H1 (cell line): ENCODE data around the gene ATG16L1. TPM values are rescaled to one million over a fixed set of nuclear protein-coding genes. Genes with fewer than 3 reads are reported as not detected.

ENCODE experiments used
- CTCF ChIA-PET: fragments of 300-600 bp; sonication (Branson Sonifier 250); formaldehyde crosslinking; loops from one replicate; lab custom pipeline; 2021; ENCODE audit not compliant: partially characterized antibody; lab: Charles Lee
- POLR2A ChIA-PET: fragments of 300-600 bp; sonication (Branson Sonifier 250); formaldehyde crosslinking; loops from one replicate; lab custom pipeline; 2021; ENCODE audit warnings: inconsistent platforms; ENCODE audit not compliant: partially characterized antibody; lab: Charles Lee
- DNase-seq, 2 experiments: peaks; one replicate each; pipeline versions ENCODE4 v3.0.0 to v3.0.0-alpha.2; 2010 to 2022; ENCODE audit warnings: low spot score in 2 of 2, low read depth in 1 of 2, mixed read lengths in 1 of 2
- FAIRE-seq: peaks from 2 replicates; lab custom pipeline; 2011; peaks lifted over from hg19 to GRCh38; lab: Jason Lieb, UNC
- H2AFZ ChIP-seq: 2 replicates; pipeline ENCODE4 v1.8.1; 2012; ENCODE audit warnings: low read length, inconsistent platforms
- H2AK5ac ChIP-seq: 2 replicates; pipeline ENCODE4 v1.6.1; 2013; ENCODE audit warnings: low read depth, low read length
- H2BK120ac ChIP-seq: replicated peaks from 2 replicates; pipeline ENCODE3; 2013; ENCODE audit warnings: low read depth, low read length, inconsistent platforms
- H2BK12ac ChIP-seq: 2 replicates; pipeline ENCODE4 v1.6.1; 2013; ENCODE audit warnings: low read depth, low read length
- H2BK15ac ChIP-seq: 2 replicates; pipeline ENCODE4 v1.6.1; 2013; ENCODE audit warnings: low read length
- H2BK20ac ChIP-seq: 2 replicates; pipeline ENCODE4 v1.6.1; 2013; ENCODE audit warnings: low read length
- H2BK5ac ChIP-seq: 2 replicates; pipeline ENCODE4 v1.6.1; 2013; ENCODE audit warnings: low read depth, low read length
- H3K14ac ChIP-seq: 2 replicates; pipeline ENCODE4 v1.6.1; 2013; ENCODE audit warnings: inconsistent platforms; ENCODE audit not compliant: insufficient read length
- H3K18ac ChIP-seq: 2 replicates; pipeline ENCODE4 v1.6.1; 2013; ENCODE audit warnings: low read length; ENCODE audit errors: extremely low read depth
- H3K23ac ChIP-seq: 2 replicates; pipeline ENCODE4 v1.6.1; 2013; ENCODE audit warnings: inconsistent platforms; ENCODE audit not compliant: insufficient read length
- H3K23me2 ChIP-seq: 2 replicates; pipeline ENCODE4 v1.6.1; 2013; ENCODE audit warnings: low read depth, low read length
- H3K27ac ChIP-seq: 2 replicates; pipeline ENCODE4 v1.6.1; 2011; ENCODE audit warnings: low read depth, low read length, inconsistent platforms
- H3K27me3 ChIP-seq, 4 experiments: replicated peaks in 1 of 4; 1 replicate in 1 of 4; 2 replicates in 3 of 4; pipeline versions ENCODE4 v1.6.1 to v1.8.1; 2011 to 2013; ENCODE audit warnings: low read length in 3 of 4, mild to moderate bottlenecking in 3 of 4, inconsistent platforms in 2 of 4, mixed read lengths in 2 of 4, moderate library complexity in 1 of 4; ENCODE audit not compliant: control insufficient read depth in 3 of 4, insufficient read depth in 3 of 4; ENCODE audit errors: extremely low read depth in 1 of 4
- H3K36me3 ChIP-seq, 4 experiments: 2 replicates each; pipeline versions ENCODE4 v1.6.1 to v1.8.1; 2011 to 2013; ENCODE audit warnings: mild to moderate bottlenecking in 4 of 4, low read length in 3 of 4, moderate library complexity in 2 of 4, control low read depth in 1 of 4, inconsistent platforms in 1 of 4; ENCODE audit not compliant: insufficient read depth in 4 of 4, control insufficient read depth in 2 of 4
- H3K4ac ChIP-seq: replicated peaks from 2 replicates; pipeline ENCODE3; 2013; ENCODE audit warnings: low read length, low read depth, mixed read lengths, inconsistent platforms; ENCODE audit not compliant: insufficient read length
- H3K4me1 ChIP-seq, 4 experiments: replicated peaks in 1 of 4; 1 replicate in 1 of 4; 2 replicates in 3 of 4; pipeline versions ENCODE4 v1.6.1 to v1.8.1; 2011 to 2013; ENCODE audit warnings: low read length in 3 of 4, inconsistent platforms in 2 of 4, mixed read lengths in 1 of 4; ENCODE audit not compliant: insufficient read depth in 4 of 4, control insufficient read depth in 3 of 4
- H3K4me2 ChIP-seq, 2 experiments: 2 replicates each; pipeline versions ENCODE4 v1.6.1 to v1.8.1; 2011 to 2013; ENCODE audit warnings: low read depth in 2 of 2, low read length in 2 of 2, control low read depth in 1 of 2, inconsistent platforms in 1 of 2, mild to moderate bottlenecking in 1 of 2; ENCODE audit not compliant: insufficient read depth in 1 of 2
- H3K4me3 ChIP-seq, 4 experiments: fragments of 200-600, 300-600 bp in 1 of 4; sonication (generic), shearing (Covaris generic), sonication (Bioruptor Twin) in 1 of 4; 2 replicates each; pipeline versions ENCODE4 v1.5.1 to v1.8.1; 2011 to 2016; ENCODE audit warnings: low read length in 4 of 4, low read depth in 3 of 4, control low read depth in 2 of 4, inconsistent platforms in 2 of 4, mild to moderate bottlenecking in 2 of 4, mixed read lengths in 1 of 4, moderate library complexity in 1 of 4; ENCODE audit not compliant: insufficient read depth in 2 of 4; ENCODE audit errors: extremely low read depth in 1 of 4
- H3K56ac ChIP-seq: replicated peaks from 2 replicates; pipeline ENCODE3; 2013; ENCODE audit warnings: low read depth, mild to moderate bottlenecking, mixed read lengths, low read length, inconsistent platforms; ENCODE audit not compliant: insufficient read length
- H3K79me1 ChIP-seq: 2 replicates; pipeline ENCODE4 v1.6.1; 2013; ENCODE audit warnings: low read depth, low read length, control low read depth
- H3K79me2 ChIP-seq, 2 experiments: 2 replicates each; pipeline versions ENCODE4 v1.6.1 to v1.8.1; 2012 to 2013; ENCODE audit warnings: low read length in 2 of 2, mild to moderate bottlenecking in 2 of 2, inconsistent platforms in 1 of 2; ENCODE audit not compliant: insufficient read depth in 2 of 2, control insufficient read depth in 1 of 2
- H3K9ac ChIP-seq, 4 experiments: replicated peaks in 1 of 4; 1 replicate in 1 of 4; 2 replicates in 3 of 4; pipeline versions ENCODE4 v1.6.1 to v1.8.1; 2011 to 2013; ENCODE audit warnings: low read depth in 3 of 4, low read length in 3 of 4, control low read depth in 2 of 4, mild to moderate bottlenecking in 2 of 4, moderate library complexity in 2 of 4, inconsistent platforms in 1 of 4; ENCODE audit errors: extremely low read depth in 1 of 4
- H3K9me3 ChIP-seq, 2 experiments: 2 replicates each; pipeline versions ENCODE4 v1.6.1 to v1.8.1; 2012 to 2013; ENCODE audit warnings: mild to moderate bottlenecking in 2 of 2, moderate library complexity in 2 of 2, control low read depth in 1 of 2, inconsistent platforms in 1 of 2, low read depth in 1 of 2, low read length in 1 of 2, mixed read lengths in 1 of 2; ENCODE audit not compliant: insufficient read depth in 2 of 2
- H4K20me1 ChIP-seq, 2 experiments: replicated peaks in 1 of 2; 2 replicates each; pipeline versions ENCODE3 to v1.8.1; 2011 to 2013; ENCODE audit warnings: inconsistent platforms in 2 of 2, low read length in 2 of 2, mild to moderate bottlenecking in 1 of 2; ENCODE audit not compliant: insufficient read depth in 2 of 2, control insufficient read depth in 1 of 2
- H4K5ac ChIP-seq: 2 replicates; pipeline ENCODE4 v1.6.1; 2013; ENCODE audit warnings: low read length, low read depth, mixed read lengths, inconsistent platforms; ENCODE audit not compliant: insufficient read length
- H4K8ac ChIP-seq: 2 replicates; pipeline ENCODE4 v1.8.0; 2013; ENCODE audit warnings: mild to moderate bottlenecking, moderate library complexity, low read length, inconsistent platforms; ENCODE audit not compliant: insufficient read depth; ENCODE audit errors: extremely low read depth
- H4K91ac ChIP-seq: replicated peaks from 2 replicates; pipeline ENCODE3; 2013; ENCODE audit warnings: low read length, mixed read lengths, inconsistent platforms; ENCODE audit not compliant: insufficient read length
- BACH1 ChIP-seq: IDR thresholded peaks from 2 replicates; pipeline ENCODE4 v1.6.1; 2012; ENCODE audit warnings: low read length, improper control_type of control experiment
- BCL11A ChIP-seq, 2 experiments: IDR thresholded peaks; one replicate each; pipeline ENCODE4 v1.6.1; 2011; ENCODE audit warnings: low read depth in 2 of 2, low read length in 2 of 2, mild to moderate bottlenecking in 2 of 2
- CBX8 ChIP-seq: fragments of 300-800, 300-1000 bp; sonication (generic); IDR thresholded peaks from 2 replicates; pipeline ENCODE4 v1.7.1; 2016; ENCODE audit warnings: low read depth, low read length, borderline replicate concordance
- CHD1 ChIP-seq: IDR thresholded peaks from 2 replicates; pipeline ENCODE4 v1.6.1; 2012; ENCODE audit warnings: low read depth, low read length, improper control_type of control experiment
- FOSL1 ChIP-seq: IDR thresholded peaks from 2 replicates; pipeline ENCODE4 v1.6.1; 2011; ENCODE audit warnings: mild to moderate bottlenecking, low read depth, low read length, moderate library complexity; ENCODE audit not compliant: insufficient read depth
- NANOG ChIP-seq: IDR thresholded peaks from 2 replicates; pipeline ENCODE4 v1.6.1; 2011; ENCODE audit warnings: low read length, low read depth, mild to moderate bottlenecking, inconsistent platforms; ENCODE audit not compliant: insufficient read depth, poor library complexity, severe bottlenecking
- POLR2AphosphoS5 ChIP-seq: IDR thresholded peaks from 2 replicates; pipeline ENCODE4 v1.6.1; 2011; ENCODE audit warnings: low read depth, low read length
- POU5F1 ChIP-seq: IDR thresholded peaks from 2 replicates; pipeline ENCODE4 v1.6.1; 2011; ENCODE audit warnings: low read depth, mild to moderate bottlenecking, low read length, moderate library complexity
- SIN3A ChIP-seq, 2 experiments: IDR thresholded peaks in 1 of 2; conservative IDR thresholded peaks in 1 of 2; 2 replicates each; pipeline ENCODE4 v1.6.1; 2011 to 2012; ENCODE audit warnings: low read length in 2 of 2, improper control_type of control experiment in 1 of 2, low read depth in 1 of 2, mild to moderate bottlenecking in 1 of 2
- SIRT6 ChIP-seq: IDR thresholded peaks from one replicate; pipeline ENCODE4 v1.7.1; 2012; ENCODE audit warnings: low read length, inconsistent platforms
- TCF12 ChIP-seq: IDR thresholded peaks from 2 replicates; pipeline ENCODE4 v1.6.1; 2011; ENCODE audit warnings: low read depth, mild to moderate bottlenecking, low read length
- WGBS, 2 experiments: shearing (Covaris generic) in 1 of 2; methylation state at CpG; one replicate each; pipeline versions ENCODE4 v1.1.6 to v1.1.7; 2013 to 2015; ENCODE audit warnings: low lambda C conversion rate in 2 of 2, mixed read lengths in 2 of 2, inconsistent platforms in 1 of 2, low coverage in 1 of 2, missing lambda C conversion rate in 1 of 2; ENCODE audit not compliant: insufficient replicate concordance in 2 of 2, insufficient coverage in 1 of 2, insufficient read length in 1 of 2; ENCODE audit errors: extremely low coverage in 1 of 2, missing lambda C conversion rate in 1 of 2; 5-methylcytosine and 5-hydroxymethylcytosine counted together
- polyA plus RNA-seq, 7 experiments: library from polyadenylated mRNA; depleted of rRNA in 3 of 7; stranded (reverse) in 5 of 7; unstranded in 2 of 7; fragments of >200 nt in 5 of 7; fragments of 200-250 nt in 2 of 7; gene quantifications; 1 replicate in 5 of 7; 2 replicates in 1 of 7; 4 replicates in 1 of 7; pipeline versions ENCODE4 v1.2.1 to v1.2.3, GENCODE V29; 2011 to 2013; ENCODE audit warnings: missing spikeins in 2 of 7, mixed read lengths in 2 of 7
- total RNA-seq: library from RNA; stranded (reverse); fragmentation: NEBNext Ultra II Directional; extraction: Animal tissue kit (Norgen Biotek cat#: 25700); gene quantifications from 2 replicates; pipeline ENCODE4 v1.2.1, GENCODE V29; 2021
- TF ChIP-seq, protein P1 (sequence below), 3 experiments: IDR thresholded peaks; 1 replicate in 2 of 3; 2 replicates in 1 of 3; pipeline versions ENCODE4 v1.5.1 to v1.6.1; 2011; ENCODE audit warnings: low read length in 3 of 3, mild to moderate bottlenecking in 3 of 3, inconsistent platforms in 2 of 3, low read depth in 1 of 3, moderate library complexity in 1 of 3; ENCODE audit not compliant: insufficient read depth in 1 of 3; ENCODE audit errors: control extremely low read depth in 1 of 3

Gene ATG16L1
- total and polyA plus RNA-seq, 2 of the 8 experiments (the other 6 are each of a cell fraction or from before 2014, with no cell fraction given): 18.3 to 31.0 TPM

DNA sequence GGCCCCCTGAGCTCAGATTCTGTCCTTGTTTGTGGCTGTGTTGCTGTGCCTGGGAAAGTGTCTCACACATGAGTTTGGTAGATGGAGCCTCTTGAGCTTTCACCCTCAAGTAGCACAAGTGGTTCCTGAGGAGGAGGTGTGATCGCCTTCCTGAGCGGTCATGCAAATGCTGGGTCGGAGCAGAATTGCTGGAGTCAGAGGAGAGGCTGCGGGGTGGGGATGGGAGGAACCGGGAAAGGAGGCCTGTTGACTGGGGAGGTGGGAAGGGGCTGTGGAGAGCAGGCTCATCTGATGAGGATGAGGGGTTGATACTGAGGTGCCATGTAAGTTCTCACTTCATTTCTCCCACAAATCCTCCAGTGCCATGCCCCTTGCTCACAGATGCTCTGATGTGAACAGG is 48.4 kb upstream of the ATG16L1 start:
- H3K4me1 ChIP-seq: peaks cover 0 to 3% (median under 1%) of the 10 kb centered on the region in 4 experiments; a peak in 2 of 7 replicates
- H3K4ac ChIP-seq: no peak overlapping the region
- H2BK15ac ChIP-seq: no peak overlapping the region
- H3K23ac ChIP-seq: no peak overlapping the region
- no peak overlapping the region for H4K91ac ChIP-seq
- no peak overlapping the region for H3K27ac ChIP-seq
- H3K14ac ChIP-seq: no peak overlapping the region
- H3K56ac ChIP-seq: no peak overlapping the region
- no peaks in the 10 kb centered on the region for H4K20me1 ChIP-seq
- no peaks in the 10 kb centered on the region for H3K79me1 ChIP-seq
- no peaks in the 10 kb centered on the region; a peak in 1 of 7 replicates for H3K27me3 ChIP-seq
- H3K79me2 ChIP-seq: no peaks in the 10 kb centered on the region
- 0 out of 2 replicates have a peak overlapping the region, but pooled peaks have one; percentile 68 for H2AK5ac ChIP-seq
- no peaks in the 10 kb centered on the region for H3K23me2 ChIP-seq
- H2BK120ac ChIP-seq: no peak overlapping the region
- no peak overlapping the region for H2AFZ ChIP-seq
- ChIA-PET POLR2A (no interaction called here), CTCF (interaction anchor here (1.0 to 1.4 kb wide), 2 partner anchors 33 to 48 kb away, joined by 3 to 4 read pairs; partner anchors contain the start of gene ATG16L1)
- H3K9me3 ChIP-seq: peaks cover 0 to 6% of the 10 kb centered on the region in 2 experiments; a peak in 2 of 4 replicates
- H3K4me3 ChIP-seq: no peak overlapping the region
- no peak overlapping the region for H4K5ac ChIP-seq
- no peak overlapping the region for H2BK5ac ChIP-seq
- H4K8ac ChIP-seq: no peak overlapping the region
- no peak overlapping the region for H3K9ac ChIP-seq
- FAIRE-seq: no peak
- no peak for DNase-seq
- H2BK20ac ChIP-seq: no peak overlapping the region
- H3K36me3 ChIP-seq: no peaks in the 10 kb centered on the region; a peak in 2 of 8 replicates
- H3K4me2 ChIP-seq: no peak overlapping the region
- 92% methylated on average over 5 of the region's 5 CpGs; no CpG with 5 or more reads in 1 of the 2 experiments for WGBS, 2 experiments
- H2BK12ac ChIP-seq: no peak overlapping the region
- no peak overlapping the region for H3K18ac ChIP-seq
- TF ChIP-seq SIN3A (conservative IDR thresholded peaks at IDR 0.05 in 1 of 2, IDR thresholded peaks at IDR 0.05 in 1 of 2; ENCODE audit: low read depth in 1 of 2, low read length in 2 of 2): no peak
- no peak for TF ChIP-seq BCL11A (IDR thresholded peaks at IDR 0.05; ENCODE audit: low read depth in 2 of 2, low read length in 2 of 2)
- TF ChIP-seq NANOG: no peak
- TF ChIP-seq SIRT6: no peak
- TF ChIP-seq CBX8: no peak
- no peak for TF ChIP-seq BACH1
- TF ChIP-seq POLR2AphosphoS5: no peak
- no peak for TF ChIP-seq POU5F1
- TF ChIP-seq FOSL1: no peak
- no peak for TF ChIP-seq TCF12
- TF ChIP-seq, protein P1, sequence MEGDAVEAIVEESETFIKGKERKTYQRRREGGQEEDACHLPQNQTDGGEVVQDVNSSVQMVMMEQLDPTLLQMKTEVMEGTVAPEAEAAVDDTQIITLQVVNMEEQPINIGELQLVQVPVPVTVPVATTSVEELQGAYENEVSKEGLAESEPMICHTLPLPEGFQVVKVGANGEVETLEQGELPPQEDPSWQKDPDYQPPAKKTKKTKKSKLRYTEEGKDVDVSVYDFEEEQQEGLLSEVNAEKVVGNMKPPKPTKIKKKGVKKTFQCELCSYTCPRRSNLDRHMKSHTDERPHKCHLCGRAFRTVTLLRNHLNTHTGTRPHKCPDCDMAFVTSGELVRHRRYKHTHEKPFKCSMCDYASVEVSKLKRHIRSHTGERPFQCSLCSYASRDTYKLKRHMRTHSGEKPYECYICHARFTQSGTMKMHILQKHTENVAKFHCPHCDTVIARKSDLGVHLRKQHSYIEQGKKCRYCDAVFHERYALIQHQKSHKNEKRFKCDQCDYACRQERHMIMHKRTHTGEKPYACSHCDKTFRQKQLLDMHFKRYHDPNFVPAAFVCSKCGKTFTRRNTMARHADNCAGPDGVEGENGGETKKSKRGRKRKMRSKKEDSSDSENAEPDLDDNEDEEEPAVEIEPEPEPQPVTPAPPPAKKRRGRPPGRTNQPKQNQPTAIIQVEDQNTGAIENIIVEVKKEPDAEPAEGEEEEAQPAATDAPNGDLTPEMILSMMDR (IDR thresholded peaks at IDR 0.05; ENCODE audit: control extremely low read depth in 1 of 3, insufficient read depth in 1 of 3, low read depth in 1 of 3, low read length in 3 of 3): no peak
- no peak for TF ChIP-seq CHD1
